ENCODE measurements around the gene MRPL16. TPM values are rescaled to one million over a fixed set of nuclear protein-coding genes. Genes with fewer than 3 reads are reported as not detected.

The MRPL16 gene
- polyA plus RNA-seq, 3 donors = 32.5 to 54.1 (median 52.7) TPM

DNA sequence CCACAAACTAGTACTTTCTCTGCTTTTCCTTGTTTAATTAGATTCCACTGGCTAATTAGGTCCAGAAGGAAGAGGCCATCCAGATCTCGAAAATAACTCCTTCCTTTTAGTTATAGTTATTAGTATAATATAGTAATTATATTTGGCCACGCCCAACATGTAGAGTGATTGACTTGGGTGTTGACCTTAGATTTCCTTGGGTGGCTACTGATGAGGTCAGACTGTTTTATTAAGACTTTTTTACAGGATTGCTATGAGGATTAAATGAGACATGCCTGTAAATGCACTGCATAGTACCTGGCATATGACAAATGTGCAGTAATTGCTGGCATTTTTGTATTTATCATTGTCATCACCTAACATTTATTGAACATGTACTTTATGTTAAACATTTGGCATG, 28.5 kb downstream of the MRPL16 start:
- WGBS, 3 donors = 79 to 92% (median 82%) methylated on average over 2 of the region's 2 CpGs
- no peak overlapping the region for H3K27ac ChIP-seq (ENCODE audit: low read depth, low read length)

DNA sequence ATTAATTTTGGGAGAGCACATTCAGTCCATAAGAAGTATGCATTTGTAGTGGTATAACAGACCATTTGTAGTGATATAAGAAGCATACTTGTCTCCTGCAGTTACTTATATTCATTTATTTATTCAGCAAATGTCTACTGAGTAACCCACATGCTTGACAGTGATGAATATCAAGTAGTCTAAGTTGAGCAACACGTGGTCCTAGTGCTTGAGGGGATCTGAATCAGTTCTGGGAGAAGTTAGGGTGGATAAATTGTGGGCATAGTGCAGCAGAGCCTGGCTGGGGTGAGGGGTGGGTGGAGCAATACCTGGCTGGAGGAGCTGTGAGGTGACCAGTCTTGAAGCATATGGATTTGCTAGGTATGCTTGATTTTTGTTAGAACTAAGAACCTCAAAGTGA, 31.1 kb downstream of the MRPL16 start:
- no peak overlapping the region for H3K27ac ChIP-seq (ENCODE audit: low read depth, low read length)

DNA sequence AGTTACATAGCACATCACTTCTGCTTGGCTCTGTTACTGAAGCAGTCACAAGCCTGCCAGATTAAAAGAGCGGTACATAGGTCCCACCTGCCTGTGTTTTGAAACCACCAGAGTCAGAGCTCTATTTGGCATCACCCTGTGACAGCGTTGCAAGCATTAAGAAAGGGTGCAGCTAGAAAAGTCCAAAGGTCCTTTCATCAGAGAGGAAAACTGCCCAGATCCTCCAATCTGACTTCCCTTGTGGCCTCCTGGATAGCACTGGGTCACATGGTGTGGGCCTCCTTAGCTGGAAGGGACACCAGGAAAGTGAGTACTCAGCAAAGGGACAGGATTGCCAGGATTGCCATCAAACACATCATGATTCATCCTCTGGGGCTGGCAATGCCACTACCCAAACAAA, 32.5 kb downstream of the MRPL16 start:
- no peak overlapping the region for H3K27ac ChIP-seq (ENCODE audit: low read depth, low read length)
- WGBS, 3 donors = 37 to 88% (median 85%) methylated on average over 2 of the region's 2 CpGs

More for the DNA sequence above, 31.1 kb downstream of the MRPL16 start:
- 42 to 59% (median 43%) methylated on average over 1 of the region's 1 CpG for WGBS, 3 donors

DNA sequence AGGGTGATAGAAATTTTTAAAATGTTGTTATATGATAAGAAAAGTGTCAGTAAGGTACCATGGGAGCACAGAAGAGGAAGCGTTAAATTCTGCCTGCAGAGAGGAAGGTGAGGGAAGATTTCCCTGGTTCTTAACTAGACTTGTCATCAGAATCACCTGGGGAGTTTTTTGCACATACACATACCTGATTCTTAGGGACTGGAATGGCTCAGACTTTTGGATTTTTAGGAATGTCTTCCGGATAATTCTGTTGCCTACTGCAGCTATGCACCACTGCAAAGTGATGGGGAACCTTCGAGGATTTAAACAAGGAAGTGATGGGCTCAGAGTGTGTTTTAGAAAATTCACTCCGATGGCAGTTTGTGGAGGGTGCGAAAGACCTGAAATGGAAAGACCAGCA, 33.5 kb downstream of the MRPL16 start:
- WGBS, 3 donors = 78 to 90% (median 86%) methylated on average over 5 of the region's 5 CpGs
- H3K27ac ChIP-seq (ENCODE audit: low read depth, low read length) = no peak overlapping the region

DNA sequence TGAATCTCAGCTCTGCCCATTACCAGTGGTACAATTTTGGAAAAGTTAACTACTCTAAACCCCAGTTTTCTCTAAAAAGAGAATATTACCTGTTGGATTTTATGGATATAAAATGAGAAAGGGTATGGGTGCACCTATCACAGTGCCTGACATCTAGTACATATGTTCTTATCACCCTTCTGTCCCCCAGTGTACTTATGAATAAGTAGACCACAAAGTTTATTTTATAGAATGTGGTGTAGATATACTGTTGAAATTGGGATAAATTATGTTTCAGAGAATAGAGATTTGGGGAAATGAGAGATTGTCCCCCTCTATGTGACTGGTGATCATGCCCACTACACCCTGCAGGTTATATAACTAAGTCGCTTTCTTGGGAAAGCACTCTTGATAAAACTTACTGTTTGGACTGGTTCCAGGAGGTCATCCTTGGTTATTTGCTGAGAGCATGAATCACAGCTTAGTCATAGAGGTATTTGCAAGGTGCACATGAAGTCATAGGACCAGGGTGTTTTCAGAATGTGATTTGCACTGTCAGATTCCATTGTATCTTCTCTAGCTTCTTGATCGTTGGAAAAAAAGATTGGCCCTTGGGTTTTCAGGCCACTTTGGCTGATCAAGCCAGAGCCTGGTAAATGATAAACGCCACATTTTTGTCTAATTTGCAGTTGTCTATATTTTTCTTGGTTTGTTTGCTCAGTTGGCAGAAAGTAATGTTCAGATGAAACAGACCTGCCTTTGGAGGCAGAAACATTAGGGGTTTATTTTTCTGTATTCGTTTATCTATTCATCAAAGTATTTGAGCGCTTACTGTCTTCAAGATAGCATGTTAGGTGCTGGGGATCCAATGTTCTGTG, 34.1 kb downstream of the MRPL16 start:
- H3K27ac ChIP-seq (ENCODE audit: low read depth, low read length) = no peak overlapping the region

DNA sequence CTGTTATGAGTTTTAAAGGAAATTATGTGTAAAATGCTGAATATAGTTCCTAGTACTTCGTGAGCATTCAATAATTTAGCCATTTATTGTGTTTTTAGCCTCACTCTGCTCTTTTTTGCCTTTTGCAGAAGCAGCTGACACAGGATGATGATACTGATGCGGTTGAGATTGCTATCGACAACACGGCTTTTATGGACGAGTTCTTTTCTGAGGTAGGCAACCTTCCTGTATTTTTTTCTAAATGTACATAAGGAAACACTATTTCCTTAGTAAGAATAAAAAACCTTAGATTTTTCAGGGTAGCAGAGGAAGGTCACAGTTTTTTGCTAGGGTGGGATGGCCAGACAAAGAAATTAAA, 37.5 kb downstream of the MRPL16 start:
- H3K27ac ChIP-seq (ENCODE audit: low read depth, low read length) = no peak overlapping the region
- WGBS, 3 donors = 54 to 86% (median 61%) methylated on average over 5 of the region's 5 CpGs

More for the DNA sequence above, 34.1 kb downstream of the MRPL16 start:
- WGBS, 3 donors = 45 to 86% (median 81%) methylated on average over 5 of the region's 5 CpGs

DNA sequence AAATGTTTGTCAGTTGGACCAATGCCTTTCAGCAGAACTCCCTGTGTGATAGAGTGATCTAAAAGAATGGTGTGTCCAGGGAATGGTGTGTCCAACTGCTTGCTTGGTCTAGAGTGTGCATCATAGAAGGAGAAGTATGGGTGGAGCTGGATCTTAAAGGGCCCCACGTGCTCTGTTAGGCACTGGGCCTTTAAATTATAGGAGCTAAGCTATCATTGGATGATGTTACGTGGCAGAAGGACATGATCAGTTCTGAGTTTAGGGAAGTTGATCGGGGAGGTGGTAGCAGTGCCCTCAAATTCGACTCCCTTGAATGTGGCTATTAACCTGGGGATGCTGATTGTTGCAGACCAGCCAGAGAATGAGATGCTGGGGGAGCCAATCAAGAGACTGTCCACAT, 39.0 kb downstream of the MRPL16 start:
- no peak overlapping the region for H3K27ac ChIP-seq (ENCODE audit: low read depth, low read length)
- 47 to 83% (median 68%) methylated on average over 4 of the region's 4 CpGs for WGBS, 3 donors

DNA sequence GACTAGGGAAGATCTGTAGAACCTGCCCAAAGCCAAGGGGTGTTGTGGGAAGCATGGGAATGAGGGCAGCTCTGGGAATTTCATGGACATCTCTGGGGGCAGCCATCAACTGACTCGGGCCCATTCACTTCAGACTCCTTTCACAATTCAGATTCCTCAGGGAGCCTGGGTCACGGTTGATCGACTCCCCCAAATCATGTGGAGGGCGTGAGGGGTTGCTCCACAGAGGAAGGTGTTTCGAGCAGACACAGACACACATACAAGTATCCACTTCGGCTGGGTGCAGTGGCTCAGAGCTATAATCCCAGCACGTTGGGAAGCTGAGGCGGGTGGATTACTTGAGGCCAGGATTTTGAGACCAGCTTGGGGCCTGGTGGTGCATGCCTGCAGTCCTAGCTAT, 39.7 kb downstream of the MRPL16 start:
- no peak overlapping the region for H3K27ac ChIP-seq (ENCODE audit: low read depth, low read length)

DNA sequence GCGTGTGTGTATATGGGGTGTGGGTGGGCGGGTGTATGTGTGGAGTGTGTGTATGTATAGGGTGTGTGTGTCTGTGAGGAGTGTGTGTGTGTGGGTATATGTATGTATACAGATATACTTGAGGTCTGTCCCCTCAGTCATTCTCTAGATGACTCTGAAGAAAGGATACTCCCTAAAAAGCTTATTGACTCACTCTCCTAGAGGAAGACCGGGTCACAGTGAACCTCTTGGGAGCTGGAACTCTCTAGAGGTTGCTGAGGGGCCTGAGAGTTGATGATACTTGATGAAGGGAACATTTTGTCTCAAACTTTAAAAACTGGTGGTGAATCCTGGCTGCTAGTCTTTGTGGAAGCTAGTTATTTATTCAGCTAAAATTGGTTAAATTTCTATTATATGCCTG, 40.3 kb downstream of the MRPL16 start:
- WGBS, 3 donors = 90 to 98% (median 92%) methylated on average over 3 of the region's 3 CpGs
- H3K27ac ChIP-seq (ENCODE audit: low read depth, low read length) = no peak overlapping the region

More for the DNA sequence above, 39.7 kb downstream of the MRPL16 start:
- 87 to 92% (median 90%) methylated on average over 8 of the region's 8 CpGs for WGBS, 3 donors

DNA sequence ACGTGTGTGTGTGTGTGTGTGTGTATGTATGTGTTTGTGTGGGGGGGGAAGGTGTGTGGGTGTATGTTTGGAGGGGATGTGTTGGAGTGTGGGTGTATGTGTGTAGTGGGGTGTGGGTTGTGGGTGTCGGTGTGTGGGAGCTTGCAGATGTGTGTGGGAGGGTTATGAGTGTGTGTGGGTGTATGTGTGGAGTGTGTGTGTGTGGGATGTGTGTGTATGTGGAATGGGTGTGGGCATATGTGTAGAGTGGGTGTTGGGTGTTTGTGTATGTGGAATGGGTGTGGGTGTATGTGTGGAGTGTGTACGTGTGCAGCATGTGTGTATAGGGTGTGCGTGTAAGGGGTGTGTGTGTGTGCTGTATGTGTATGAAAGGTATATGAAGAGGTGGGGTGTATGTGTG, 40.8 kb downstream of the MRPL16 start:
- no peak overlapping the region for H3K27ac ChIP-seq (ENCODE audit: low read depth, low read length)
- WGBS, 3 donors = 88 to 94% (median 89%) methylated on average over 4 of the region's 4 CpGs

DNA sequence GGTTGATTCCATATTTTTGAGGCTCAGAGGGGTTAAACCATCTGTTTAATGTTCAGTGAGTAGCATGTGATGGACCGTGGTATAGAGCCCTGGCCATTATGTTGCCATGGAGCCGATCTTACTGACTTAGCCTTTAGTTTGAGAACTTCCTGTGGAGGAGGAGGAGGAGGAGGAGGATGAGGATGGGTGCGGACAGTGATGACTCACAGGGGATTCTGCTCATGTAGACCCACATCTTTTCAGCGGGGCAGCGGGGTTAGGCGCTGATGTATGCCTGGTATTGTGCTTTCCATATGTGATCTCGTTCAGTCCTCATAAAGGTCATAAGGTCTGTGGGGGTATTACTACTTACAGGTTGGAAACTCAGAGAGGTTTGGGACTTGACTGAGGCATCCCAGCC, 41.5 kb downstream of the MRPL16 start:
- 80 to 91% (median 82%) methylated on average over 7 of the region's 7 CpGs for WGBS, 3 donors
- H3K27ac ChIP-seq (ENCODE audit: low read depth, low read length) = no peak overlapping the region

DNA sequence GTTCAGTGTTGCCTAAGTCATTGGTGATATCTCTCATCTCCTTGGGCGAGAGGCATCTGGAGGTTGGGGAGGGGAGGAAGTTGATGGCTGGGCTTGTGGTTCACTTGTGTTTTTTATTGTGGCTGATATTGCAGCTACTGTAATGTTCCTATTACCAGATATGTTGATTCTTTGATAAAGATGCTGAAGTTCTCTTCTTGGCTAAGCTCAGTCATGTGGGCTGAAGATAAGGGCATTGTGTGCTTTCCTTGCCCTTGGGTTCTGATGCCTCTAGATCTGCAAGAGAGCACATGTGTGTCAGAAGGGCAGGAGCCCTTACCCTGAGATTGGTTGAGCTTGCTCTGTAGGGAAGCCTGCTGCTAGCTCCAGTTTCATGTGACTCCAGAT, 43.4 kb downstream of the MRPL16 start:
- 39 to 67% (median 61%) methylated on average over 1 of the region's 1 CpG for WGBS, 3 donors
- H3K27ac ChIP-seq (ENCODE audit: low read depth, low read length) = no peak overlapping the region

DNA sequence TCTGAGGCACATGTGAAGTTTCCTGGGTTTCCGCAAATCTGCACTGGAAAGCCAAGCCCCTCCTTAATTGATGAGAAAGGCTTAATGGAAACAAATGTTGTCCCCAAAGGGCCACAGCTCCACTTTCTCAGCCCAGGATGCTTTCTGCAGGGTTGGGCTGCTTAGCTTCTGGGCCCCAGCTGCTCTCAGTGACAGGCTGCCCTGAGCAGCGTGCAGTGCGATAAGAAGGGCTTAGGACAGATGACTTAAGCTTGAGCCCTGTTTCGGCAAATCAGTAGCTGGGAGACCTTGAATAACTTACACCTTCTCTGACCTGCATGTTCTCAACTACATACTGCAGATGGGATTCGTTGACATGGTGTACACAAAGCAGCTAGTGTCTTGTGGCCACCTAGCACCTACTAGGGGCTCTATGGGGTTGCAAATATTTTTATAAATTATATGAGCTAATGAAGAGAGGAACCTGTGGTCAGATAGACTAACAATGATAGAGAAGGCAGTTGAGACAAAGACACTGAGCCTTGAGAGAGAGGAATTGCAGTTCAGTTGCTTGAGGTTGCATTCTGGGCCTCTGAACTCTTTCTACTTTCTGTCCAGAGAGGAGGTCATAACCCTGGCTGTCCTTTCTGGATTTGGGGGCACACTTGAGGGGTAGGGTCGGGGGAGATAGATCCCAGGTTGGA, 43.9 kb downstream of the MRPL16 start:
- no peak overlapping the region for H3K27ac ChIP-seq (ENCODE audit: low read depth, low read length)
- WGBS, 3 donors = 51 to 82% (median 74%) methylated on average over 6 of the region's 6 CpGs

DNA sequence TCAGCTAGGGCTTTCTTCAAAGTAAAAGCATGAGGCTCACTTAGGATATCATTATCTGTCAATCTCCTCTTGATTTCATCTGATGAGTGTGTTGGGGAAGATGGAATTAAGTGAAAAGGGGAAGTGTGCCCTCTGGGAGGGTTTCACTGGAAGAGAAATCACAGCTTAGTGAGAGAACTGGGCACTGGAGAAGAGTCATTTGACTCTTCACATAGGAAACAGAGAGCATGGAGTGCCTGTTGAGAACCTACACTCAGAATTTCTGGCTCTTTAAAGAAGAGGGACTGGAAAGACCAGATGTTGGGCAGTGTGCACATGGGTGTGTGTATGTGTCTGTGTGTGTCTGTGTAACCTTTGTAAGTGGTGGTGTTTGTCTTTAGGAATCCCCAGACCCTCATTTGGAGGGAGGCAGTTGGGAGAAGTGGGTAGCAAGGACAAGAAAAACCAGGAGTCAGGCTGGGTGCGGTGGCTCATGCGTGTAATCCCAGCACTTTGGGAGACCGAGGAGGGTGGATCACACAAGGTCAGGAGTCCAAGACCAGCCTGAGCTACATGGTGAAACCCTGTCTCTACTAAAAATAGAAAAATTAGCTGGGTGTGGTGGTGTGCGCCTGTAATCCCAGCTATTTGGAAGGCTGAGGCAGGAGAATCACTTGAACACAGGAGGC, 45.4 kb downstream of the MRPL16 start:
- H3K27ac ChIP-seq (ENCODE audit: low read depth, low read length) = no peak overlapping the region
- WGBS, 3 donors = 83 to 87% (median 86%) methylated on average over 4 of the region's 4 CpGs

DNA sequence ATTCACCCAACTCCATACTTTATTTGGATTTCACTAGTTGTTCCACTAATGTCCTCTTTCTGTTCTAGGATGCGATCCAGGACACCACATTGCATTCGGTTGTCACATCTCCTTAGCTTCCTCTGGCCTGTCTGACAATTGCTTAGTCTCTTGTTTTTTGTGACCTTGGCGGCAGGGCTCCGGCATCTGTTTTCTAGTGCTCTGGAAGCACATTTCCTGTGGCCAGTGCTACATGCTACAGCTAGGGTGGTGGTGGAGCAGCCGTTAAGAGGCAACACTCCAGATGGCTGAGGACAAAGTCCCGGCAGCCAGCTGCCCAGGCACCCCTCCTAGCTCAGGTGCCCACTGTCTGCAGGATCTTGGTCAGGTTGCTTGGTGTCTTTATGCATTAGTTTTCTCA, 48.6 kb downstream of the MRPL16 start:
- 65 to 76% (median 74%) methylated on average over 6 of the region's 6 CpGs for WGBS, 3 donors
- H3K27ac ChIP-seq (ENCODE audit: low read depth, low read length) = no peak overlapping the region

DNA sequence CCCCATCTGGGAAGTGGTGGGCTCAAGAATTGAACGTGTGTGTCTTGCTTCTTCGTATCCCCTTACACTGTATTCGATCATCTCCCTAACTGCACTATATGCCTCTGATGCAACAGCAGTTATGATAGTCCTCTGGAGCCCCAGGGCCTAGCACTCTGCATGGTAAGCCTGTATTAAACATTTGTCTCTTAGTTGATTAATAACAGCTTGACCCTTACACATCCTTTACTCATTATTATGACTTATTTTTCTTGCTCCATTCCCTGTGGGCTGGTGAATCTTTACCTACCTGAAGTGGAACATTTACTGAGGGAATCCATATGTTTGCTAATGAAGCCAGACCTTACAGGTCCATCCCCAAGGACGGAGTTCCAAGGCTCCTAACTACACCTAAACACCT, 49.8 kb downstream of the MRPL16 start:
- H3K27ac ChIP-seq (ENCODE audit: low read depth, low read length) = no peak overlapping the region
- 87 to 90% (median 89%) methylated on average over 4 of the region's 4 CpGs for WGBS, 3 donors

DNA sequence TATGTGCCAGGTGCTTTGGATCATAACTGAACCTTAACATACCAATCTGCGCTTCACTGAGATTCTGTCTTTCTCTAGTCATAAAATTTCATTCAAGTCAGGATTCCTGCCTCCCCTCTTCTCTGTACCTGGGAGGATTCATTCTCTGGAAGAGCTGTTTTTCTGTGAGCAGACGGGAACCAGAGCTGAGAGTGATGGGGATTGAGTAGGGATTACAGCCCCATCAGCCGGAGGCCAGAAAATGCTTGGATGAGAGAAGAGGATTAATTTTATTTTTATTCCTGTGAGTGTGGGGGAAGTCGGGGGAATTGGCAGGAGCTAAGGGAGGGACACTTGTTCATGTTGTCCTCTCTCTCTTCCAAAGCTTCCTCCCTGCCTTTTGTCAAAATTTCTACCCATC, 50.7 kb downstream of the MRPL16 start:
- no peak overlapping the region for H3K27ac ChIP-seq (ENCODE audit: low read depth, low read length)
- WGBS, 3 donors = 62 to 75% (median 70%) methylated on average over 4 of the region's 4 CpGs

DNA sequence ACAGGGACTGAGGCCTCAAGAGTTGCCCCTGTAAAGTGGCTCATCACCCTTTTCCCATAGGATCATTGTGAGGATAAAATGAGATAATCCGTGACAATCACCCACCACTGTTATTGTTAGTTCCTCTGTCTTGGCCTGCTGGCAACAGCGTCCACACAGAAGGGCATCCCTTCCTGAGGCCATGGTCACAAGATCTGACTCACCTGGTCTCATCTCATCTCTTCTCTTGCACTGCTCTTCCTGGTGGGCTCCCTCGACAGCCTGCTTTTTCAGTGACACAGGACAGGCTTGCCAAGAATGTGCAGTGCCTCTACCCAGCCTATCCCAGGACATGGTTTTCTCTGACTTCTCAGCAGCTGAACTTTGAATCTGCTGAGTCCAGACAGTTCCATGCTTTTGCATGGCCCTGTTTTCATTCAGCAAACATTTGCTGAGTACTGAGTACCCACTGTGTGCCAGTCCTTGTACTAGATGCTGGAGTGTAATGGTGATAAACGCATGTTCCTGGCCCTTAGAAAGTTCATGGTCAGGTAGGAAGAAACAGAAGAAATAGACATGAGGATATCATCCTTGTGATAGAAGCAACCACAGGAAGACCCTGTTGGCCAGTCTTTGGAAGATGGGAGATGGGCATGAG, 52.1 kb downstream of the MRPL16 start:
- 84 to 88% (median 85%) methylated on average over 4 of the region's 4 CpGs for WGBS, 3 donors
- H3K27ac ChIP-seq (ENCODE audit: low read depth, low read length) = no peak overlapping the region

DNA sequence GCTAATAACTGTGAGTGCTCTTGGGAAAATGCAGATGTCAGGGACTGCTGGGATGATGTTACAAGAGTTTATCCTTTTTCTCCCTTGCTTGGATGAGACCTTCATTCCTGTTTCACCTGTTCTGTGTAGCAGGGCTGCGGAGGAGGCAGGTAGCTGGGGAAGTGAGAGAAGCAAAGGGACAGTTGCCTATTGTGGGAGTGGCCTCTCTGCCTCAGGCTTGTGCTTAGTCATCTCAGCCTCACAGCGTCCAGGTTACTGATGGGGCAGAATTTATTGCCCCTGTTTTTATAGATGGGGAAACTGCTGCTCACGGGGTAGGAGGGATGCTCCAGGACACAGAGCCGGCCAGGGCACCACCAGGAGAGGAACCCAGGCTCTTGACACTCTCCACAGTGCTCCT, 53.7 kb downstream of the MRPL16 start:
- 33 to 44% (median 41%) methylated on average over 4 of the region's 4 CpGs for WGBS, 3 donors

More for the DNA sequence above, 53.7 kb downstream of the MRPL16 start:
- no peak overlapping the region for H3K27ac ChIP-seq (ENCODE audit: low read depth, low read length)
